GM18508 (cell line): ENCODE data around the gene LITAF.
"Not testable (repeated sequence)": the region's sequence is repeated elsewhere in the genome, so short reads cannot be mapped to it uniquely, and the experiment has no call there.

ENCODE experiments used
- ATAC-seq: cut with Tn5 transposase; IDR thresholded peaks from one replicate; pipeline ENCODE4 v1.9.1; 2021; ENCODE audit warnings: moderate number of reproducible peaks; ENCODE audit not compliant: insufficient read depth, unreplicated experiment

Gene LITAF

DNA sequence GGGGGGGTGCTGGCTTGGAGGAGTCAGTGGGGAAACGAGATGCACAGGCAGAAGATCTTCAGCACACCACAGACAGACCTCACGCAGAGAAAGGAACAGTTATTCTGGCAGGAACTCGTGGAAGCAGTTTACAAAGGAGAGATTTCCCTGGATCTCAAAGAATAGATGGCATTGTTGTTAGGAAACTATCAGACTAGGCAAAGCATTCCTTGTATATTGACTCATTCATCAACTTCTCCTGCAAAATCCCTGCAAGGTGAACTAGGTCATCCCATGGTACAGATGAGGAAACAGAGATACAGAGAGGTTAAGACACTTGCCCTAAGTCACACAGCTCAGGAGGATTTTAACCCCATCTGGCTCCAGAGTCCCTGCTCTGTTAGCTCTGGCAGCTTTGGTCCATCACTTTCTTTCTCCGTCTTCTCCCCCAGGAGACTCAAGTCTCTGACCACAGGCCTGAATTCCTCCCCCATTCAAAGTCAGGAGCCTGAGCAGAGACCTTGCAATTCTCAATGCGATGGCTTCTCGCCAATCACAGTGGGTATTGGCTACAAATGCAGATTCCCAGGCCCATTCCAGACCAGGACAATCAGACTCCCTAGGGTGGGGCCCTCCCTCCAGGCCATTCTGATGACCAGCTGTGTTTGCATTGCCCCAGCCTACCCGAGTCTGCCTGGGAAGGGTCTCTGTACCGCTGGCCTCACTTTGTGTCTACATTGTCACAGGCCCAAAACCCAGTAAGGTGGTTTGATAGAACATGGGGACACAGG, 56.4 kb downstream of the LITAF start:
- ATAC-seq, result no peak

DNA sequence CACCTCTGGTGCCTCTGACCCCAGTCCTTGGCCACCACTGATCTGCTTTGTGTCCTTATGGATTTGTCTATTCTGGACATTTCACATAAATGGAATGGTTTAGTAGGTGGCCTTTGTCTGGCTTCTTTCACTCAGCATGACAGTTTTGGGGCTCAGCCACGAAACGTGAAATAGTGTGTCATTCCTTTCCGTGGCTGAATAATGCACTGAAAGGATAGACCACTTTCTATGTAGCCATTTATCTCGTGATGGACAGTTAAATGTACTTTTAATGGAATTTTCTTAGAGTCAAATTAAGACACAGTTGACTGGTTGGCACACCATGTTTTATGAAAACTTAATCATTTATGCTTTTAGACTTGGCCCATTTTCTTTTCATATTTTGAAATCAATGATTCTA, 57.4 kb downstream of the LITAF start:
- ATAC-seq, result no peak

DNA sequence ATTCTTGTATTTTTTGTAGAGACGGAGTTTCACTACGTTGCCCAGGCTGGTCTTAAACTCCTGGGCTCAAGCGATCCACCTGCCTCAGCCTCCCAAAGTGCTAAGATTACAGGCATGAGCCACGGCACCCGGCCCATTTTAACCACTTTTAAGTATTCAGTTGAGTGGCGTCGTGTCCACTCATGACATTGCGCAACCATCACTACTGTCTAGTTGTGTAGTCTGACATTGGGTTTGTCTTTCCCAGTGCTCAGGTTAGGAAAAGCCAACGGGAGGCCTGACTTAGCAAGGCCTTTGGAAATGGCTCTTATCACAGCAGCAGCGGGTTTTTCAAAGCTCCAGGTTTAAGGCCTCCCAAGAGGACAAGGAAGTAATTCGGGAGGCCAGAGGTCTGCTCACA, 58.7 kb downstream of the LITAF start:
- no peak for ATAC-seq

DNA sequence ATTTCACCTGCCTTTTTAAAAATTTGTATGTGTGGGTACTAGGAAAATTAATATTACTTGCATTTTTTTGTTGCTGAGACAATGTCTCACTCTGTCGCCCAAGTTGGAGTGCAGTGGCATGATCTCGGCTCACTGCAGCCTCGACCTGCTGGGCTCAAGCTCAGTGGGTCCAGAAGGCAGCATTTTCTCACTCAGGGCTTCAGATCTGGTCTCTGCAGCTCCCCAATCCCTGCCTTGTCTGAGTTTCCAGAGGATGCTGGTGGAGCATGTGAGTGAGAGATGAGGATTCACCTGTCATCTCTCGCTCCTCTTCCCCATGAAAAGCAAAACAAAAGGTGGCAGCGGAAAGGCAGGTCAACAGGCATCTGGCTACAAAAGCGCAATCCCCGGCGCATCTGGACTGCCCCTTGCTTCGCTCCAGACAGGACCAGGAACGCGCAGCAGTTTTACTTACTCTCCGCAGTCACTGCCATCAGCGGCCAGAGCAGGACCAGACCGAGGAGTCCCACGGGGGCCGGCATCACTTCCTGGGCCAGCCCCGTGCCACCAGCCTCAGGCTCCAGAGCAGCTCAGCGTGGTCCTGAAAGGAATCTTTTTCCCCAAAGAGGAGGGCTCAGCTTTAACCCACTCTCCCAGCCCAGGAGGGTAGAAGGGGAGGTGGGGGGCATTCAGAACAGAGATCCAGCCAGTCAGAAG, 59.9 kb downstream of the LITAF start:
- no peak for ATAC-seq

DNA sequence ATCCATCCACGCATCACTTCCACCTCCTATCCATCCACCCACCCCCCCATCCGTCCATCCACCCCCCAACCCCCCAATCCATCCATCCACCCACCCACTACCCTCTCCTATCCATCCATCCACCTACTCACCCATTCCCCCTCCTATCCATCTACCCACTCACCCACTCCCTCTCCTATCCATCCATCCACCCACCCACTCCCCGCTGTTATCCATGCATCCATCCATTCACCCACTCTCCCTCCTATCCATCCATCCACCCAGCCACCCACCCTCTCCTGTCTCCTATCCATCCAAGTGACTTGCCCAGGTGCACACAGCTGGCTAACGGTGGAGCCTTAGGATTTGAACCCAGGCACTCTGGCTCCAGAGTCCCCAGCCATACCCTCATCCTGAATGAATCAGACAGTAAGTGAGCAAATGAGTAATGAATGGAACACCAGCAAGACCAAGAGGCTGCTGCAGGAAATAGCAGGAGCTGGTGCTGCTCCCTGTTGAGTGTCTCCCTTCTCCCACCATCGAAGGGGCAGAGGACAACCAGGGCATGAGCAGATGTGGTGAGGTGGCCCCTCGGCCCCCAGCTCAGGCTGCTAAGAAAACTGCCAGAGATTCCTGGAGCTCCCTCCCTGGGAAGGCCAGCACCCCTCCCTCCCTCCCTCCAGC, 62.5 kb downstream of the LITAF start:
- no peak for ATAC-seq

DNA sequence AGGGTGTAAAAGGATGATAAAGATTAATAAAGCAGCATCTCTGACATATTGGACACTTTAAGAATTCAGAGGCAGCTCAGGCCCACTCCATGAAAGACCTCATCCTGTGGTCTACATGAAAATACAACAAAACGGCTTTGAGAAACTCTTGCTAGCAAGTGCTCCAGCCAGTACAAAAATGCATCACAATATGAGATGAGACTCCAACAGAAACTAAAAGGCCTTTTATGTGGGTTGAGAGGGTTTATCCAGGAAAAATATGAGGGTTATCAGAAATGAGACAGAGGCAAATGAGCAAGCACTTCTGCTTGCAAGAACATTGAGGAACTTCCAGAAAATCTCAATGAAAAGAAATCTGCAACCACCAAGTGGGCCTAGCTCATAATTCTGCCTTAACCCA, 65.7 kb downstream of the LITAF start:
- ATAC-seq, result no peak

DNA sequence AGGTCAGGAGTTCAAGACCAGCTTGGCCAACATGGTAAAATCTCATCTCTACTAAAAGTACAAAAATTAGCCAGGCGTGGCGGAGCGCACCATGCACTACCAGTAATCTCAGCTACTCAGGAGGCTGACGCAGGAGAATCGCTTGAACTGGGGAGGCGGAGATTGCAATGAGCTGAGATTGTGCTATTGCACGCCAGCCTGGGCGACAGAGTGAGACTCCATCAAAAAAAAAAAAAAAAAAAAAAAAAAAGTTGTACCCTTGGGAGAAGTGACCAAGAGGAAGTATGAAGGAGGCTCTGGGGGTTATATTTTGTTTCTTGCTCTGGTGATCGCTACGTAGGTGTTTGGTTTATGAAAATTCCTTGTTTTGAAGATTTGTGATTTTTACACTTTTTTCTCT, 66.3 kb downstream of the LITAF start:
- no peak for ATAC-seq

DNA sequence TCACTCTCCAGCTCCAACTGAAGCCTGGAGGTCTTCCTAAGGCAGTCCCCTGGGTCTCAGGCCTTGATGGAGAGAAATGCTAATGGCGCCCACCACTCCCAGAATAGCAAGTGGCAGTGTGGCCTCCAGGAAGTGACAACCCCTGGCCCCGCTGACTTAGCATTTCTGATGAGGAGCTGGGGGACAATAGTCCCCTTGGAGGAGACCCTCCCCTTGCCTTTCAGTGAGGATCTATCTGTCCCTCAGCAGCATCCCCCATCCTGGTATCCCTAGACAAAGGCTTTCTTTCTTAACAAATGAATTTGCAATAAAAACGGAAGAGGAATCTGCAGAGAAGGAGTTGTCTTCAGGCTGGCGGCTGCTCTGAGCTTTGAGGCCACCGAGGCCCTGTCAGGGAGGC, 68.8 kb downstream of the LITAF start:
- ATAC-seq, result no peak

DNA sequence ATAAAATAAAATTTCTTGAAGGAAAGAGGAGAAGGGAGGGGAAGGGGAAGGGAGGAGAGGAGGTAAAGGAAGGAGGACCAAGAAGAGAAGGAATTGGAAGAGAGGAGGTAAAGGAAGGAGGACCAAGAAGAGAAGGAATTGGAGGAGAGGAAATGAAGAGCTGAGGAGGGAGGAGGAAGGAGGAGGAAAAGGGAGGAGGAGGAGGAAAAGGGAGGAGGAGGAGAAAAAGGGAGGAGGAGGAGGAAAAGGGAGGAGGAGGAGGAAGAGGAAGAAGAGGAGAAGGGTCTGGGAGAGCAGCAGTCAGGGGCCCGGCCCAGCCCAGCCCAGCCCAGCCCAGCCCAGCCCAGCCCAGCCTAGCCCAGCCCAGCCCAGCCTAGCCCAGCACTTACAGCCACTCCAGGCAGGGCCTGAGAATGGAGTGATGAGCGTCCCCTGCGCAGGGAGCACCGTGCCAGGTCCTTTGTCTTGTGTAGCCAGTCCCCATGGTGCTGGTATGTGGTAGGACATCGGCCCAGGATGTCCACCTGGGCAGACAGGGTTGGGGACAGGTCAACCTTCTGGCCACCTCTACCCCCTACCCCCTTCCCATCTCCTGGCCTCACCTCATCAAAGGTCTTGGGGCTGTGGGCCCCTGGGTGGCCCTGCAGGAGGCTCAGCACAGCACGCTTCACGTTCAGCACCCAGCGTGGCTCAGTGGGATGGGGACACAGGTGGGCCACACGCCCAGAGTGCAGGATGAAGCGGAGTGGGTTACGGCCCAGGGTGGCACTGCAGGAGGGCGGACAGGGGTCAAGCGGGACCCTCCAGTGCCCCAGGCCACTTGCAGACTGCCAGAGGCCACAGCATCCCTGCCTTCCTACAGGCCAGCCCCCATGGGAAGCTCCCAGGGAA, 70.9 kb downstream of the LITAF start:
- ATAC-seq, result no peak

DNA sequence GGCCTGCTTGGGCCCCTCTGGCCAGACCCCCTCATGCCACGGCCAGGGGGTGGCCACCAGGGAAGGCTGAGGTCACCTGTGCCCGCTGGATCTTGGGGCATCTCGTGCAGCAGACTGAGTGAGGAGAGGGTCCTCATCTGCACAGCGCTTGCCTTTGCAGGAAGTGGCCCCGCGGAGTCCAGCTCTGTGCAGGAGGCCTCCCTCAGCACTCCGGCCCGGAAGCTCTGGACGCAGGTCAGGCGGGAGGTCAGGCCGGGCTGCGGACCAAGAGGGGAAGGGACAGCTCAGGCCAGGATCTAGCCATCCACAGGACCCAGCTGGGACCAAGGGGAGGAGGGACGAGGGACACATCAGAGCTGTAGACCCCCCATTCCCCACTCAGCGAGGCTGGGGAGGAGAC, 72.4 kb downstream of the LITAF start:
- no peak for ATAC-seq

DNA sequence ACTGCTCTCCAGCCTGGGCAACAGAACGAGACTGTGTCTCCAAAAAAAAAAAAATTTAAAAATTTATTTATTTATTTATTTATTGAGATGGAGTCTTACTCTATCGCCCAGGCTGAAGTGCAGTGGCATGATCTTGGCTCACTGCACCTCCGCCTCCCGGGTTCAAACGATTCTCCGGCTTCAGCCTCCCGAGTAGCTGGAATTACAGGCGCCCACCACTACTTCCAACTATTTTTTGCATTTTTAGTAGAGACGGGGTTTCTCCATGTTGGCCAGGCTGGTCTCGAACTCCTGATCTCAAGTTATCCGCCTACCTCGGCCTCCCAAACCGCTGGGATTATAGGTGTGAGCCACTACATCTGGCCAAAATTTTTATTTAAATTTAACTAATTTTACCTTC, 73.4 kb downstream of the LITAF start:
- ATAC-seq, result not testable (repeated sequence)

DNA sequence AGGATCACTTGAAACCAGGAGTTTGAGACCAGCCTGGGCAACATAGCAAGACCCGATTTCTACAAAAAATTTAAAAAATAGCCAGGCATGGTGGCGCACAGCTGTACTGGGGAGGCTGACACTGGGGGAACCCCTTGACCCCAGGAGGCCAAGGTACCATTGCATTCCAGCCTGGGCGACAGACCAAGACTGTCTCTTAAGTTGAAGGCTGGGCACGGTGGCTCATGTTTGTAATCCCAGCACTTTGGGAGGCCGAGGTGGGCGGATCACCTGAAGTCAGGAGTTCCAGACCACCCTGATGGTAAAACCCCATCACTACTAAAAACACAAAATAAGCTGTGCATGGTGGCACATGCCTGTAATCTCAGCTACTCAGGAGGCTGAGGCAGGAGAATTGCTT, 74.9 kb downstream of the LITAF start:
- ATAC-seq, result no peak

DNA sequence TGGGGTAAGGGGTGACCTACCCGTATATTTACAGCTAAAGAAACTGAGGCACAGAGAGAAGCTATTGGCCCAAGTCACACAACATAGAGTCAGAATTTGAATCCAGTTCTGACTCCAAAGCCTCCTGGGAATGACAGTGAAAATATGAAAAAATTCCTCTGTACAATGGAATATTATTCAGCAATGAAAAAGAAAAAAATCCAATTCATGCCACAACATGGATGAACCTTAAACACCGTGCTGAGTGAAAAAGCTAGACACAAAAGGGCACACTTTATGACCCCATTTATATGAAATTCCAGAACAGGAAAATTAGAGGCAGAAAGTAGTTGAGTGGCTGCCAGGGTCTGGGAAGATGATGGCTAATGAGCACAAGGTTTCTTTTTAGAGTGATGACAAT, 75.4 kb downstream of the LITAF start:
- ATAC-seq, result no peak

DNA sequence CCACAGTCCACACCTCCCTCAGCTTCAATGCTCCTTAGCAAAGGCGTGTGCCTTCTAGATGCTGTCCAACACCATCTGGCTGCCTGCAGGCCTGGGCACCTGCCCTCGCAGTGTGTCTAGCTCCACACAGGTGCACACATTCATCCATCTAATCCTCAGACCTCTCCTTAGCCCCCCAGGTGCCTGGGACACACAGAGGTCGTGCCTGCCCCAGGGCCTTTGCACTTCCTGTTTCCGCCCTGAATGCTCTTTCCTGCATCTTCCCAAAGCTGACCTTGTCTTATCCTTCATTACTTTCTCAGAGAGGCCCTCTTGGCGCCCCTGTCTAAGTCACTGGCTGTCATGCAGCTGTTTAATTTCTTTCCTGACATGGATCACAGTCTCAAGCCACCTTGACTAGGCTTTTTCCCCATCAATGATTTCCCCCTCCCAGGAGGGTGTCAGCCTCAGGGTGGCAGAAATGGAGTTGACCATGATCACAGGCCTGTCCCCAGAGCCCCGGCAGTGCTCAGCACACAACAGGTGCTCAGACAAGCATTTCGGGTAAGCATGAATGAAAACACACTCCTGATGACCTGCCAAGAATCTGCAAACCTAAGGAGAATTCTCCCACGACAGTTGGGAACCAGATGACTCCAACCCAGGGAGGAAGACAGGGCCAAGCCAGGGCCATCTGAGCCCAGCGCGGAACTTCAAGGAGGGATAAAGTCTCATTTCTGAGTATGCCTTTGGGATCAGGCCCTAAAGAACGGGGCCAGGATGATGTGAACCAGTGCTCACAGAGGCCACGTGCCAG, 76.3 kb downstream of the LITAF start:
- ATAC-seq, result no peak

DNA sequence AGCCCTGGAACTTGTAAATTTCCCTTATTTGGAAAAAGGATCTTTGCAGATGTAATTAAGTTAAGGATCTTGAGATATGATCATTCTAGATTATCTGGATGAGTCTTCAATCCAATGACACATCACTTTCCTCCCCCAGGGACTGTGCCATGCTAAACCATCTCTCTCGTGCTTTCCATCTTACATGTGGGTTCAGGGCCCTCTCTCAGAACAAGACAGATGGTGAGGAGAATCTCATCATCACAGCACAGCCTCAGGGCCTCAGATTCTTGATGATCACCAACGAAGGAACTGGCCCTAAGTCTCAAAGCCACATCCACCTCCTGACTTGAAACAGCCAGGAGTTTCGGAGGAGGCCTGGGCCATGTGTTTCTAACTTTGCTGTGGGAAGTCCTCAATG, 78.7 kb downstream of the LITAF start:
- ATAC-seq, result no peak

DNA sequence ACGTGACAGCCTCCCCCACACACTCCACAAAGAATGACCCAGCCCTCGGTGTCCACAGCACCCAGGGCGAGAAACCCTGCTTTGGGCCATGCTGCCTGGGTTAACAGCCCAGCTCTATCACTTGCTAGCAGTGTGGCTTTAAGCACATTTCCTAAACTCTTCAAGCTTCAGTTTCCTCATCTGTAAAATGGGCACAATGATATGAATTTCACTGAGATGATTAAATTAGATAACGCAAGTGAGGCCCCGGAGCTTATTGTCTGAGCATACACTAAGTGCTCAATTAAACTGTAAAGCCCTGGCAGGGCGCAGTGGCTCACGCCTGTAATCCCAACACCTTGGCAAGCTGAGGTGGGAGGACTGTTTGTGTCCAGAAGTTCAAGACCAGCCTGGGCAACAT, 79.4 kb downstream of the LITAF start:
- no peak for ATAC-seq

DNA sequence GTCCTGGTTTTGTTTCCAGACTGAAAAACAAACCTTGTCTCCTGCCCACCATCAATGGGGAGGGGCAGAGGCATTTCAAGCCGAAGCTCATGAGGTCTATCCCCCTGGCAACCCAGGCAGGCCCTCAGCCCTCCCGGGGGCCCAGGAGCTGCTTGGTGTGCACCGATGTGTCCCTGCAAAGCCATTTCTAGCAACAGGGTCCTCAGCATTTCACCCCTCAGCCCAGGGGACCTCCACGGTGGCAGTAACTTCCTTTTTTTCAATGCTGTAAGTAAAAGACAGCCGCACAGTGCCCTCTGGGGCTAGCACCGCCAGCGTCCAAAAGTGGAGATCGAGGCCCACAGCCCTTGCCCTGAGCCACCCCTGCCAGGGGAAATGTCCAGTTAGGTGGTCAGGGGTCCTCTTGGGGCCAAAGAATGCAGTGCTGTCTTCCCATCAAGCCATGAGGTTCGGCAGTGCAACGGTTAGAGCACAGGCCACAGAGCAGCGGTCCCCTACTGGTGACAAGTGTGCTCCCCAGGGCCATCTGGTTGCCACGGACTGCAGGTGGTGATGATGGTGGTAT, 79.9 kb downstream of the LITAF start:
- ATAC-seq, result no peak

DNA sequence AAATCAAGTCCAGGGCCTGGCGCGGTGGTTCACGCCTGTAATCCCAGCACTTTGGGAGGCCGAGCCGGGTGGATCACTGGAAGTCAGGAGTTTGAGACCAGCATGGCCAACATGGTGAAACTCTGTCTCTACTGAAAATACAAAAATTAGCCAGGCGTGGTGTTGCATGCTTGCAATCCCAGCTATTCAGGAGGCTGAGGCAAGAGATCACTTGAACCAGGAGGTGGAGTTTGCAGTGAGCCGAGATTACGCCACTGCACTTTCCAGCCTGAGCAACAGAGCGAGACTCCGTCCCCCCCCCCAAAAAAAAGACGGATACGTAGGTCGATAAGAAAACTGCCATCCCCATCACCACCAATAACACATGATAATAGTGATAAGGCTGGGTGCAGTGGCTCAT, 82.5 kb downstream of the LITAF start:
- not testable (repeated sequence) for ATAC-seq

DNA sequence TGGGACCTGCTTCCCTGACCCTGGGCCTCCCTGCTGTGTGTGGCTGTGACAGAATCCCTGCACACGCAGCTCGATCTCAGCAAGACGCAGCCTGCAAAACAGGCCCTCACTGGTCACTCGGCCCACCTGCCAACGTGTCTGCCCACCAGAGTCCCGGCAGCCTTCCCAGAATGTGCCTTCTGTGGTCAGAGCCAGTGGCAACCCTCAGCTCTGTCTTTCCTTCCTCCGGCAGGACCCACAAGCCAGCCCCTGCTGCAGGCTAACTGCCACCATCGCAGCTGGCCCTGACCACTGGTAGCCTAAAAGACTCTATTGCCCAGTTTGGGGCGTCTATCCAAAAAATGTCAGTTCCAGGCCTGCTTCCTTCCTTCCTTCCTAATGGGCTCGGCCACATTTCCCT, 83.2 kb downstream of the LITAF start:
- ATAC-seq, result no peak
